Measurements from ENCODE around the gene COPS4. TPM values are rescaled to one million over a fixed set of nuclear protein-coding genes. Genes with fewer than 3 reads are reported as not detected.

The COPS4 gene
- total RNA-seq, 1 experiment from 2014 or later: 36.6 TPM

GRCh38 chr4:83112678-83113428, 77.9 kb downstream of the COPS4 start:
- Mint-ChIP-seq H3K4me3 (ENCODE audit: unreplicated experiment) (peak overlapping the region; percentile 4), H3K4me1 (ENCODE audit: insufficient read depth, unreplicated experiment) (peaks cover 27% of the 10 kb centered on the region), H3K36me3 (ENCODE audit: insufficient read depth, unreplicated experiment) (peaks cover 7% of the 10 kb centered on the region), H3K27me3 (ENCODE audit: insufficient read depth, unreplicated experiment) (no peaks in the 10 kb centered on the region), H3K9me3 (ENCODE audit: unreplicated experiment) (no peaks in the 10 kb centered on the region), H3K27ac (ENCODE audit: low read depth, unreplicated experiment) (peak overlapping the region; percentile 43)
- no TSS peak for BruUV-seq (replicated peaks)
- intact Hi-C loops (cut with micrococcal nuclease): no loop called here
- no peak for TF ChIP-seq CTCF (IDR thresholded peaks at IDR 0.05; ENCODE audit: unreplicated experiment)
- CTCF ChIA-PET: interaction anchor here (1.1 to 1.4 kb wide), 2 partner anchors 13 to 87 kb away, joined by 3 to 7 read pairs; no protein-coding TSS in a partner anchor
- DNase-seq (ENCODE audit: unreplicated experiment): no peak
- POLR2A ChIA-PET: interaction anchor here (1.3 kb wide), 1 partner anchor 19 kb away, joined by 3 read pairs; no protein-coding TSS in a partner anchor

- peak overlapping the region; percentile 43 for H3K27ac Mint-ChIP-seq (ENCODE audit: low read depth, unreplicated experiment)
These were observed 78.4 kb downstream of the COPS4 start for GRCh38 chr4:83113429-83113786.

DNA sequence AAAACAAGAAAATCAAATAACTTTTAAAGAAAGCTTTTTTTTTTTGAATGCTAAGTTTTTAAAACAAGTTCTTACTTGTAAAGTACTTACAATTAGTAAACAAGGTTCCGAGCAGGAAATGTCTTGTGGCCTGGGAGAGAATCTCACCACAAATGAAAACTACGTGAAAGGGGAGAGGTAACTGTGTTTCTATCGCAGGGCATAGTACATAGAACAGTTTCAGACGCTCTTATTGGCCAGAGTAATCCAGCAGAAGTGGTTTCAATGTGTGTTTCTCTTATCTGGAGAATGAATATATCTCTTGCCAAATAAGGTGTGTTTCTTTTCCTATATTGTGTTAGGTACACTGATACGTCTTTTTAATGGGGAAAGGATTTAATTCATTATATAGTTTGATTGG, 79.6 kb downstream of the COPS4 start, which contains the start of gene PLAC8:
PLAC8 (minus strand) TSS at position 154 of the 400 bp plus-strand sequence. CDS start 6,808 bp downstream, outside the sequence.
- peak within 1 kb of the TSS; percentile 57 for H3K4me3 Mint-ChIP-seq (ENCODE audit: unreplicated experiment)
- POLR2A ChIA-PET: interaction anchor here (0.6 to 2.1 kb wide), 20 partner anchors 9 to 1693 kb away, joined by 3 to 12 read pairs (median 4); partner anchors contain the start of genes COPS4 and COQ2
- peak; percentile 59 for DNase-seq (ENCODE audit: unreplicated experiment)

More at GRCh38 chr4:83113429-83113786, 78.4 kb downstream of the COPS4 start:
- Mint-ChIP-seq H3K36me3 (ENCODE audit: insufficient read depth, unreplicated experiment) (peaks cover 7% of the 10 kb centered on the region), H3K9me3 (ENCODE audit: unreplicated experiment) (no peaks in the 10 kb centered on the region), H3K4me3 (ENCODE audit: unreplicated experiment) (peak overlapping the region; percentile 4), H3K27me3 (ENCODE audit: insufficient read depth, unreplicated experiment) (no peaks in the 10 kb centered on the region), H3K4me1 (ENCODE audit: insufficient read depth, unreplicated experiment) (peaks cover 27% of the 10 kb centered on the region)
- no TSS peak for BruUV-seq (replicated peaks)
- POLR2A ChIA-PET: interaction anchor here (1.2 to 2.1 kb wide), 4 partner anchors 99 to 332 kb away, joined by 3 to 10 read pairs (median 6); partner anchors contain the start of gene COQ2
- no peak for TF ChIP-seq CTCF (IDR thresholded peaks at IDR 0.05; ENCODE audit: unreplicated experiment)
- CTCF ChIA-PET: interaction anchor here (0.6 to 1.4 kb wide), 3 partner anchors 13 to 92 kb away, joined by 3 to 7 read pairs (median 3); no protein-coding TSS in a partner anchor
- DNase-seq (ENCODE audit: unreplicated experiment): no peak
- intact Hi-C loops (cut with micrococcal nuclease): no loop called here

More for the DNA sequence above, 79.6 kb downstream of the COPS4 start, which contains the start of gene PLAC8:
- CTCF ChIA-PET: interaction anchor here (0.6 to 1.6 kb wide), 4 partner anchors 10 to 169 kb away, joined by 3 to 5 read pairs (median 4); no protein-coding TSS in a partner anchor
- BruUV-seq (replicated peaks): no TSS peak
- Mint-ChIP-seq H3K4me1 (ENCODE audit: insufficient read depth, unreplicated experiment) (peaks cover 27% of the 10 kb centered on the region), H3K36me3 (ENCODE audit: insufficient read depth, unreplicated experiment) (peaks cover 7% of the 10 kb centered on the region), H3K27me3 (ENCODE audit: insufficient read depth, unreplicated experiment) (no peaks in the 10 kb centered on the region), H3K27ac (ENCODE audit: low read depth, unreplicated experiment) (peak within 1 kb of the TSS; percentile 98), H3K9me3 (ENCODE audit: unreplicated experiment) (no peaks in the 10 kb centered on the region)
- intact Hi-C loops (cut with micrococcal nuclease): no loop called here
- TF ChIP-seq CTCF (IDR thresholded peaks at IDR 0.05; ENCODE audit: unreplicated experiment): no peak
